DND-41 (cell line): ENCODE results near the gene GJA5.

Experiments used
- ATAC-seq: fragments of 200-7000 bp; cut with Tn5 transposase; 3 replicates; pipeline ENCODE4 v1.9.1; 2021; ENCODE audit warnings: low read depth; ENCODE audit not compliant: insufficient read depth
- DNase-seq: peaks from one replicate; pipeline ENCODE4 v3.0.0-alpha.2; 2020
- H2AFZ ChIP-seq: 2 replicates; pipeline ENCODE4 v1.6.0; 2012; ENCODE audit warnings: low read depth, low read length
- H3K27ac ChIP-seq: 2 replicates; pipeline ENCODE4 v1.5.1; 2012; ENCODE audit warnings: low read length, inconsistent platforms
- H3K27me3 ChIP-seq: fragments of 200-600 bp; sonication (generic); 2 replicates; pipeline ENCODE4 v1.6.0; 2012; ENCODE audit warnings: low read length, mild to moderate bottlenecking, inconsistent platforms; ENCODE audit not compliant: insufficient read depth, poor library complexity
- H3K36me3 ChIP-seq: 2 replicates; pipeline ENCODE4 v1.5.1; 2012; ENCODE audit warnings: low read length, inconsistent platforms; ENCODE audit not compliant: insufficient read depth
- H3K4me1 ChIP-seq: 2 replicates; pipeline ENCODE4 v1.5.1; 2012; ENCODE audit warnings: mild to moderate bottlenecking, low read length; ENCODE audit not compliant: insufficient read depth
- H3K4me2 ChIP-seq: 2 replicates; pipeline ENCODE4 v1.6.0; 2012; ENCODE audit warnings: mild to moderate bottlenecking, moderate library complexity, low read length, inconsistent platforms; ENCODE audit not compliant: insufficient read depth
- H3K4me3 ChIP-seq, 2 experiments: fragments of 200-600 bp in 1 of 2; shearing (Covaris generic) in 1 of 2; 2 replicates each; pipeline ENCODE4 v1.5.1; 2012 to 2016; ENCODE audit warnings: inconsistent platforms in 2 of 2, low read length in 2 of 2, mild to moderate bottlenecking in 2 of 2, low read depth in 1 of 2, moderate library complexity in 1 of 2
- H3K79me2 ChIP-seq: 2 replicates; pipeline ENCODE4 v1.6.0; 2012; ENCODE audit warnings: low read length, inconsistent platforms; ENCODE audit not compliant: insufficient read depth
- H3K9ac ChIP-seq: 2 replicates; pipeline ENCODE4 v1.6.0; 2012; ENCODE audit warnings: low read depth, mild to moderate bottlenecking, inconsistent platforms, low read length, moderate library complexity
- H3K9me3 ChIP-seq: 2 replicates; pipeline ENCODE4 v1.5.1; 2012; ENCODE audit warnings: low read length, moderate library complexity, mild to moderate bottlenecking, inconsistent platforms; ENCODE audit not compliant: insufficient read depth, severe bottlenecking
- H4K20me1 ChIP-seq: 2 replicates; pipeline ENCODE4 v1.6.0; 2012; ENCODE audit warnings: low read length; ENCODE audit not compliant: insufficient read depth
- EZH2 ChIP-seq: IDR thresholded peaks from 3 replicates; pipeline ENCODE4 v1.6.1; 2012; ENCODE audit warnings: borderline replicate concordance, low read depth, mild to moderate bottlenecking, moderate library complexity, low read length, inconsistent platforms; ENCODE audit not compliant: severe bottlenecking
- TF ChIP-seq, protein P1 (sequence below): IDR thresholded peaks from 2 replicates; pipeline ENCODE4 v1.5.1; 2012; ENCODE audit warnings: borderline replicate concordance, low read length, moderate library complexity, mild to moderate bottlenecking; ENCODE audit not compliant: poor library complexity, severe bottlenecking; ENCODE audit errors: extremely low read depth

The GJA5 gene

DNA sequence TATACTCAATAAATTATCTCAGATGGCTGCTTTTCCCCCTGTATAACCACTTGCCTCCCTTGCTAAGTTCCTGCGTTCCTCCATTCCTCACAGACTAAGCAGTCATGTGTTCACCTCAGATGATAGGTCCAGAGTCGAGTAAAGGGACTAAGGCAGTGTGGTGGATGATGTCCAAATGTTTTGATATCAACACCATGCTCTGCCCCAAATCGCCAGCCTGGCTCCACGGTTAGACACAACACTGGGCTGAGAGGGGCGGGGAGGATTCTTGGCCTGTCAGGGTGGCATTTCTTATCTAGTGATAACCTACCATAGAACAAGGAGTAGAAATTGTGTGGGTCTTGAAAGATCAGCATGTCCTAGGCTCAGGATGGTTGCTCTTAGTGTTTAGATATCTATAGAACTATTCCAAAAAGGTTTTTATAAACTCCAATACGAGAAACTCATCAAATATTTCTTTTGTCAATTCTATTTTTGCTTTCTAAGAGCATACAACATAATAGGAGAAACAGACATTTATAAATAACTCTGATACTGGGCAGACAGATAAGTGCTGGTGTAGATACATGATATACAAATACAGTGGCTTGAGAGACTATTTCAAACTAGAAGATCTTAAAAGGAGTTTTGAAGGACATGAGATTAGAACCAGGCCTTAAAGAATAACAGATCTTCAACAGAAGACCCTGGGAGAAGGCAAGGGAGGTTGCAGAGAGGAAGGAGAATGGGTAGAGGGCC is 21.5 kb downstream of the GJA5 start:
- no peaks in the 10 kb centered on the region for H3K79me2 ChIP-seq
- H3K27me3 ChIP-seq: peaks cover 3% of the 10 kb centered on the region
- H3K27ac ChIP-seq: no peak overlapping the region
- TF ChIP-seq EZH2: no peak
- TF ChIP-seq, protein P1, sequence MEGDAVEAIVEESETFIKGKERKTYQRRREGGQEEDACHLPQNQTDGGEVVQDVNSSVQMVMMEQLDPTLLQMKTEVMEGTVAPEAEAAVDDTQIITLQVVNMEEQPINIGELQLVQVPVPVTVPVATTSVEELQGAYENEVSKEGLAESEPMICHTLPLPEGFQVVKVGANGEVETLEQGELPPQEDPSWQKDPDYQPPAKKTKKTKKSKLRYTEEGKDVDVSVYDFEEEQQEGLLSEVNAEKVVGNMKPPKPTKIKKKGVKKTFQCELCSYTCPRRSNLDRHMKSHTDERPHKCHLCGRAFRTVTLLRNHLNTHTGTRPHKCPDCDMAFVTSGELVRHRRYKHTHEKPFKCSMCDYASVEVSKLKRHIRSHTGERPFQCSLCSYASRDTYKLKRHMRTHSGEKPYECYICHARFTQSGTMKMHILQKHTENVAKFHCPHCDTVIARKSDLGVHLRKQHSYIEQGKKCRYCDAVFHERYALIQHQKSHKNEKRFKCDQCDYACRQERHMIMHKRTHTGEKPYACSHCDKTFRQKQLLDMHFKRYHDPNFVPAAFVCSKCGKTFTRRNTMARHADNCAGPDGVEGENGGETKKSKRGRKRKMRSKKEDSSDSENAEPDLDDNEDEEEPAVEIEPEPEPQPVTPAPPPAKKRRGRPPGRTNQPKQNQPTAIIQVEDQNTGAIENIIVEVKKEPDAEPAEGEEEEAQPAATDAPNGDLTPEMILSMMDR: no peak
- H3K9ac ChIP-seq: no peak overlapping the region
- no peak overlapping the region for H3K4me3 ChIP-seq
- ATAC-seq (no peak), DNase-seq (no peak)
- no peaks in the 10 kb centered on the region for H3K36me3 ChIP-seq
- H3K9me3 ChIP-seq: no peaks in the 10 kb centered on the region
- no peaks in the 10 kb centered on the region for H4K20me1 ChIP-seq
- H3K4me1 ChIP-seq: no peaks in the 10 kb centered on the region
- no peak overlapping the region for H2AFZ ChIP-seq
- H3K4me2 ChIP-seq: no peak overlapping the region

DNA sequence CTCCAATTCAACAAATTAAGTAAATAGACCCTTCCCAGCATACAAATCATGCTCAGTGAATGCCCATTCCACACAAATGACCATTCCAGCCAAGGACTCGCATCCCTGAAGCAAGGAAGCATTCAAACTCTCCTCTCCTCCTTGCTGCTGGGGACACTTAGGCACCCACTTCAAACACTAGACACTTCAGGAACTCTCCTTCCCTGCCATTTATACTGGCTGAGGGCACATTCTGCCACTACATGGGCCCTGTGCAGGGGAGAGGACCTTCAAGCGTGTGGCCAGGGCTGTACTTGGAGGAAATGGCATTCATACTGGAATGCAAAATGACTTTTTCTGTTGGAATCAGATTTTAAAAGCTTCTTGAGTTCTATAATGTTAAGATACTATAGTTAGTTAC is 22.3 kb downstream of the GJA5 start:
- no peaks in the 10 kb centered on the region for H3K79me2 ChIP-seq
- peaks cover 3% of the 10 kb centered on the region for H3K27me3 ChIP-seq
- no peaks in the 10 kb centered on the region for H4K20me1 ChIP-seq
- no peak overlapping the region for H3K4me2 ChIP-seq
- no peak overlapping the region for H3K4me3 ChIP-seq
- no peaks in the 10 kb centered on the region for H3K9me3 ChIP-seq
- no peaks in the 10 kb centered on the region for H3K4me1 ChIP-seq
- TF ChIP-seq, protein P1: no peak
- TF ChIP-seq EZH2: no peak
- no peaks in the 10 kb centered on the region for H3K36me3 ChIP-seq
- no peak overlapping the region for H2AFZ ChIP-seq
- ATAC-seq (no peak), DNase-seq (no peak)
- no peak overlapping the region for H3K27ac ChIP-seq
- no peak overlapping the region for H3K9ac ChIP-seq

DNA sequence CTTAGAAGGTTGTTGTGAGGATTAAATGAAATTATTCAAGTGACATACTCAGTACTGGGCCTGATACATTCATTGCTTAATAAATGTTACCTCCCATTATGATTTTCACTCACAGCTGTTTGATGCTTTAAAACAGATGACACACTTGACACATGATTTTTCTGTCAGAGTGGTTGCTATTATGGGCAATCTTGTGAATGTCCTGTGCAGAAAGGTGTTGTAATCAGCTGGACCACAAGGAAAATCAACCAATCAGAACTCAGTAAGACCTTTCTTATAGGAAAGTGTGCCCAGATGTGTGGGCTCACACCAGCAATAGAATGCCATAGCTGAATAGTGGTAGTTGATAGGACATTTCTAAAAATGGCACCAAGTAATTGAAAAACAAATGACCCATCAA is 23.5 kb downstream of the GJA5 start:
- H3K27ac ChIP-seq: no peak overlapping the region
- H3K9me3 ChIP-seq: no peaks in the 10 kb centered on the region
- no peaks in the 10 kb centered on the region for H3K4me1 ChIP-seq
- no peak for ATAC-seq
- no peak for DNase-seq
- H3K27me3 ChIP-seq: peaks cover 3% of the 10 kb centered on the region
- H3K36me3 ChIP-seq: no peaks in the 10 kb centered on the region
- H3K9ac ChIP-seq: no peak overlapping the region
- no peaks in the 10 kb centered on the region for H4K20me1 ChIP-seq
- no peak overlapping the region for H3K4me2 ChIP-seq
- no peak overlapping the region for H2AFZ ChIP-seq
- H3K4me3 ChIP-seq: no peak overlapping the region
- no peaks in the 10 kb centered on the region for H3K79me2 ChIP-seq
- TF ChIP-seq EZH2: no peak
- TF ChIP-seq, protein P1: no peak
